HG03039 (cell line): ENCODE measurements around the gene GPR152.

Experiments used
- ATAC-seq: cut with Tn5 transposase; IDR thresholded peaks from one replicate; pipeline ENCODE4 v1.9.1; 2021; ENCODE audit warnings: mild to moderate bottlenecking, moderate library complexity; ENCODE audit not compliant: unreplicated experiment

Gene GPR152

GRCh38 chr11:67401495-67402191 is 50.9 kb downstream of the GPR152 start, which contains the start of gene PPP1CA:
Gene PPP1CA, minus strand, starts transcription at chr11:67401858. Its CDS starts 76 bp downstream, at chr11:67401782.
- ATAC-seq, result peak; percentile 50
